Psoas muscle (tissue), 8 donors: ENCODE measurements around the gene ULK2. TPM values are rescaled to one million over a fixed set of nuclear protein-coding genes. Genes with fewer than 3 reads are reported as not detected.

Source experiments
- ATAC-seq, 4 donors: fragments of 200-7000 bp; cut with Tn5 transposase; one replicate each; pipeline ENCODE4 v1.9.1; 2020; ENCODE audit warnings: moderate library complexity in 3 of 4, mild to moderate bottlenecking in 2 of 4
- DNase-seq, 2 donors: peaks; one replicate each; pipeline ENCODE4 v3.0.0-alpha.2; 2020
- H3K27ac ChIP-seq: fragments of 200-600 bp; one replicate; pipeline ENCODE4 v1.8.0; 2022
- H3K27me3 ChIP-seq, 3 donors: fragments of 200-600 bp in 1 of 3; one replicate each; pipeline versions ENCODE4 v1.6.1 to v1.8.0; 2013 to 2022; ENCODE audit warnings: low read length in 2 of 3, mild to moderate bottlenecking in 2 of 3, moderate library complexity in 1 of 3; ENCODE audit not compliant: insufficient read depth in 3 of 3
- H3K36me3 ChIP-seq, 2 donors: fragments of 200-600 bp in 1 of 2; one replicate each; pipeline versions ENCODE4 v1.6.1 to v1.8.0; 2013 to 2022; ENCODE audit warnings: low read depth in 1 of 2, mild to moderate bottlenecking in 1 of 2, moderate library complexity in 1 of 2; ENCODE audit not compliant: insufficient read depth in 1 of 2
- H3K4me1 ChIP-seq: fragments of 200-600 bp; one replicate; pipeline ENCODE4 v1.8.0; 2022
- H3K4me3 ChIP-seq: fragments of 200-600 bp; one replicate; pipeline ENCODE4 v1.8.0; 2022; ENCODE audit warnings: mild to moderate bottlenecking
- H3K9me3 ChIP-seq: fragments of 200-600 bp; one replicate; pipeline ENCODE4 v1.8.0; 2022
- CTCF ChIP-seq: fragments of 200-600 bp; IDR thresholded peaks from one replicate; pipeline ENCODE4 v1.8.0; 2022; ENCODE audit warnings: antibody characterized with exemption
- WGBS, 3 donors: extraction: QIAGEN DNeasy Blood & Tissue Kit; methylation state at CpG; one replicate each; pipeline versions ENCODE4 v1.1.6 to v1.1.7; 2013; 5-methylcytosine and 5-hydroxymethylcytosine counted together
- intact Hi-C, 2 donors: fragments of 100-400 bp; cut with DNase I; formaldehyde crosslinking; loops; one replicate each; pipeline versions ENCODE4 v1.11.0 to v1.14.2; 2022
- polyA plus RNA-seq, 3 donors: library from polyadenylated mRNA; stranded (reverse); fragments of 200-250 nt; gene quantifications; one replicate each; pipeline ENCODE4 v1.2.3, GENCODE V29; 2013
- total RNA-seq, 4 donors: library from RNA; stranded (reverse); fragmentation: NEBNext Ultra II Directional in 2 of 4; extraction: Animal tissue kit (Norgen Biotek cat#: 25700) in 2 of 4; gene quantifications; one replicate each; pipeline versions ENCODE4 v1.2.1 to v1.2.4, GENCODE V29; 2021 to 2023
- donor health status: healthy with polysubstance abuse.
- donor health status: DM: no; HTN: no; CAD: no; lungs with moderate emphysema.
- donor health status: Bipolar disorder and iron deficiency.
- donor health status: healthy.
- donor health status: DM: yes; HTN: yes; CAD: no.
- donor health status: DM: no; HTN: no; CAD: no.
- donor health status: DM: no; HTN: no; CAD: no.
- donor health status: DM: yes; HTN: yes; CAD: no.

Gene ULK2
- total and polyA plus RNA-seq, 7 donors = 2.1 to 19.1 (median 12.8) TPM

DNA sequence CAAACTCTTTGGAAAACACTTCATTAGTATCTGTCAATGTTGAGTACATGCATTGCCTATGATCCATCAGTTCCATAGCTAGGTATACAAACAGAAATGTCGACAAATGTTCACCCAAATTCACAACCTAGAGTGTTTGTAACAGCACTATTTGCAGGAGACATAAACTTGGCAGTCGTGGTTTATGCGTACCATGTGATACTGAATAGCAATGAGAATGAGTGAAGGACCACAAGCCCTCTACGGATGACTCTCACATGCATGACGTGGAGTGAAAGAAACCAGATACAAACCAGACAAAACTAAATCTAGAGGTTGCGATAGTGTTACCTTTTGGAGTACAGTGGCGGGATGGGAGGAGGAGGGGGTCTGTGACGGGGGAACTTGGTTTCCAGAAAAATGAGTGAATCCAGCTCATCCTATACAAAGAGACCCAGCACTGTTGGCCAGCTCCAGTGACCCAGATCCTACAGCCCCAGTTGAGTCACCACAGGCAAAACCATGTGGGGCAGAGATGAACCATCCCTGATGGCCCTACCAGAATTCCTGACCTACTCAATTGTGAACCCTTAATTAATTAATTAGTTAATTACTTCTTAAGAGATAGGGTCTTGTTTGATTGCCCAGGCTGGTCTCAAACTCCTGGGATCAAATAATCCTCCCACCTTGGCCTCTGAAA lies 15.9 kb upstream of the ULK2 start:
- Histone ChIP-seq H3K27ac (no peak overlapping the region), H3K4me1 (no peaks in the 10 kb centered on the region), H3K27me3 (no peaks in the 10 kb centered on the region), H3K36me3 (no peaks in the 10 kb centered on the region), H3K9me3 (no peaks in the 10 kb centered on the region), H3K4me3 (no peak overlapping the region)
- 85 to 86% (median 86%) methylated on average over 8 of the region's 8 CpGs for WGBS, 3 donors
- no peak for TF ChIP-seq CTCF
- intact Hi-C loops = no loop called here
- DNase-seq = no peak
- no peak for ATAC-seq

GRCh38 chr17:19880393-19880792 lies 12.7 kb upstream of the ULK2 start:
- no peak for ATAC-seq

DNA sequence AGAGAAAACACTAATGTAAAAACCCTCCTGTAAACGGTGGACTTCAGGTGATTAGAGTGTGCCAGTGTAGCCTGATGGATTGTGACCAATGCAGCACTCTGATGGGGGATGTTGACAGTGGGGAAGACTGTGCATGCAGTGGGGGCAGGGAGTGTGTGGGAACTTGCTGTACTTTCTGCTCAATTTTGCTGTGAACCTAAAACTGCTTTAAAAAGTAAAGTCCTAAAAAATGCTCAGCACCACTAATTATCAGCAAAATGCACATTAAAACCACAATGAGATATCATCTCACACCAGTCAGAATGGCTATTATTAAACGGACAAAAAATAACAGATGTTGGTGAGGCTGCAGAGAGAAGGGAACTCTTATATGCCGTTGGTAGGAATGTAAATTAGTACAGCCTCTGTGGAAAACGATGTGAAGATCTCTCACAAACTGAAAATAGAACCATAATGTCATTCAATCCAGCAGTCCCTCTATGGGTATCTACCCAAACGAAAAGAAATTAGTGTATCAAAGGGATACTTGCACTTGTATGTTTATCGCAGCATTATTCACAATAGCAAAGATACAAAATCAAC lies 9.7 kb upstream of the ULK2 start:
- WGBS, 3 donors = 36 to 46% (median 36%) methylated on average over 6 of the region's 6 CpGs
- H3K27ac ChIP-seq = no peak overlapping the region
- no peak for TF ChIP-seq CTCF

More at GRCh38 chr17:19880393-19880792, 12.7 kb upstream of the ULK2 start:
- no peak for DNase-seq
- Histone ChIP-seq H3K27me3 (no peaks in the 10 kb centered on the region), H3K4me3 (no peak overlapping the region), H3K9me3 (no peaks in the 10 kb centered on the region), H3K36me3 (no peaks in the 10 kb centered on the region), H3K4me1 (no peaks in the 10 kb centered on the region), H3K27ac (no peak overlapping the region)
- 75 to 78% (median 78%) methylated on average over 4 of the region's 4 CpGs for WGBS, 3 donors
- intact Hi-C loops = no loop called here
- TF ChIP-seq CTCF = no peak

DNA sequence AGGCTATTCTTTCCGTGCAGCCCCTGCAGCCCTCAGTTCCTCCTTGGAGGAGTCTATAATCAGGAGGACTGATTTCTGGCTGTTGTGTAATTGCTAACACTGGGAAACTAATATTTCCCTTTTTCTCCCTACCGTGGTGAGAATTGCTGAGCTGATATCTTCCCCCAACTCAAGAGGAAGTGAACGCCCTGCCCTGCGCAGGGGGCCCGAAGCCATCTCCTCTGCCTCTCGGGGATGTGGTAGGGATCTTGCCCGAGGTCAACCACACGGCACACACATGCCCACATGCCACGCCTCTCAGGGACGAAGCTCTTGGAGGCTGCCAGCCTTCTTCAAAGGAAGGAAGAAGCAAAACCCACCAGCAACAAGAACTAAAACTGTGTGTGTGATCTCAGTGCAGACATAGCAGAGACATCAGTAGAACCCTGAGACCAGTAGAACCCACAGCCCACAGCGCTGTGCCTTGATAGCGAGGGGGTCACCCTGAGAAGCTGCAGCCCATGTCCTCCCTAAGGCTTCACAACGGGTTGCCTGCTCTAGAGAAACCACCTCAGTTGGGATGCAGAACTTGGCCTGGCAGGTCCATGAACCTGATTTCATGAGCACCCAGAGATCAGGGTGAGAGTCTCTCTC lies 8.9 kb upstream of the ULK2 start:
- Histone ChIP-seq H3K9me3 (no peaks in the 10 kb centered on the region), H3K36me3 (no peaks in the 10 kb centered on the region), H3K4me1 (no peaks in the 10 kb centered on the region), H3K27ac (no peak overlapping the region), H3K4me3 (no peak overlapping the region), H3K27me3 (no peaks in the 10 kb centered on the region)
- DNase-seq (peak; percentile 48 to 71), ATAC-seq (peak in 1 of 4 donors; percentile 56)
- TF ChIP-seq CTCF = no peak
- WGBS, 3 donors = 67 to 70% (median 67%) methylated on average over 13 of the region's 13 CpGs
- intact Hi-C loops = loop anchor here in 1 of 2 donors (10.0 kb wide), 1 partner anchor 68 kb away; no protein-coding TSS in a partner anchor

More for the DNA sequence above, 9.7 kb upstream of the ULK2 start:
- Histone ChIP-seq H3K36me3 (no peaks in the 10 kb centered on the region), H3K9me3 (no peaks in the 10 kb centered on the region), H3K27me3 (no peaks in the 10 kb centered on the region), H3K4me1 (no peaks in the 10 kb centered on the region), H3K4me3 (no peak overlapping the region)
- ATAC-seq = no peak
- DNase-seq = no peak
- intact Hi-C loops = loop anchor here in 1 of 2 donors (10.0 kb wide), 1 partner anchor 67 kb away; no protein-coding TSS in a partner anchor
